HG03135 (cell line): ENCODE measurements around the gene DNAJC15.

Source experiments
- ATAC-seq: cut with Tn5 transposase; IDR thresholded peaks from one replicate; pipeline ENCODE4 v1.9.1; 2021; ENCODE audit warnings: mild to moderate bottlenecking, moderate library complexity; ENCODE audit not compliant: unreplicated experiment

The DNAJC15 gene

GRCh38 chr13:43150369-43151207 lies 127.2 kb downstream of the DNAJC15 start:
- ATAC-seq = no peak

GRCh38 chr13:43153436-43154090 lies 130.2 kb downstream of the DNAJC15 start:
- ATAC-seq = no peak

GRCh38 chr13:43154156-43154651 lies 130.8 kb downstream of the DNAJC15 start:
- ATAC-seq = no peak

GRCh38 chr13:43154839-43155238 lies 131.5 kb downstream of the DNAJC15 start:
- no peak for ATAC-seq

- no peak for ATAC-seq
Measured at GRCh38 chr13:43156916-43157315, 133.5 kb downstream of the DNAJC15 start.

- ATAC-seq = no peak
Measured at GRCh38 chr13:43157796-43158195, 134.4 kb downstream of the DNAJC15 start.

- ATAC-seq = no peak
Measured at GRCh38 chr13:43158516-43158915, 135.1 kb downstream of the DNAJC15 start.

- ATAC-seq = no peak
Measured at GRCh38 chr13:43159026-43159461, 135.7 kb downstream of the DNAJC15 start.
